HS-27A (cell line): ENCODE measurements around the gene THADA.
"Not testable (repeated sequence)": the region's sequence is repeated elsewhere in the genome, so short reads cannot be mapped to it uniquely, and the experiment has no call there.

Experiments
- DNase-seq: peaks from one replicate; pipeline ENCODE4 v3.0.0-alpha.2; 2012; ENCODE audit warnings: low read depth, missing footprints

THADA gene

DNA sequence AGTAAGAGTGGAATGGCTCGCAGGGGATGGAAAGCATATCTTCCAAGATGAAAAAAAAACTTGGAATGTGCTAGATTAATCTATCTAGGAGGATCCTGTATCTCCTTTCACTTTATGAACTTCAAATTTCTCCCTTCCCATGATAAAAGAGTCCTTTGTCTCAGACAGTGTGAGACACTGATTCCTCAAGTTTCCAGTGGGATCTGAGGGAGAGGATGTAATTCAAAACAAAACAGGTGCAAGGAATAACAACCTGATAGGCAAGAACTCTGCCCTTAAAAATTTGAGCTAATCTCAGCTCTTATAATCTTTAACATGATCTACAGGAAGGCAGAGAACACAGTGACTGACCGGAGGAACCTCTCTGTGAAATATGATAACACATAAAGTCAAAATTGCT is 207.5 kb downstream of the THADA start:
- no peak for DNase-seq

DNA sequence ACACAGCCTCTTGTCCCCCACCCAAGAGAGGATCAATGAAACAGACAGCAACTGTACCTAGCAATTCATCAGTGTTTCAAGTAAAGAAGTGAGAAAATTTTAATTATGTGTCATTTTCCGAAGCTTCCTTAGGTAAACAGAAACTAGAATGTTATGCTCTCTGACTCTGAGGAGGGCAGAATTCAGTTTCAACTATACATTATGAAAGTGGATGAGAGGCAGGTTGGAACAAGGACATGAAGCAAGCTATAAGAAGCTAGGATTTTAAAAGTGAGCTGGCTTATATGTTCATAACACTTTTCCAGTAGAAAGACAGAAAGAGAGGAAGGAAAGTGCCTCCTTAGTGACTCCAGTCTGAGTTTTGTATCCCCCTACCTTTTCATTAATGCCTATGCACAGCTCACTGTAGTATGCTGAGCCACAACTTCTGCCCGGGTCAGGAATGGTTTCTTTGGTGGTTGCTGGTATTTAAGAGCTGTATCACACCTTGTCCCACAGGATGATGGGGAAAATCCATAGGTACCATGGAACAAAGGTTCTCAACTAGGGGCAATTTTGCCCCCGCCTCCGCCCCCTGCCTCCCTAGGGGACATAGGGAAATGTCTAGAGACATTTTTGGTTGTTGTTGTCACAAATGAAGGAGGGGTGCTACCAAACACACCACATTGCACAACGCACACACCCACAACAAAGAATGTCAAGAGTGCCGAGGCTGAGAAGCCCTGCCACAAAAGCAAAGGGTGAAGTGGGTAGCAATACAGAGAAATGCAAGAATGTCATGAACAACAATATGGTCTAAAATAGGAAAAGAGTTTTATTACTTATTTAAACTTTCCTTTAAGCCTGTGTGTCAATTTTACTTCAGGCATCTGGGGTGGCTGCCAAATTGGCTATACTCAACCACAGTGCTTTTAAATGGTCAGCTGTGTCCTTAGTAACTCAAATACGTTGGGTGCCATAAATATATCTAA is 208.5 kb downstream of the THADA start:
- DNase-seq = no peak

DNA sequence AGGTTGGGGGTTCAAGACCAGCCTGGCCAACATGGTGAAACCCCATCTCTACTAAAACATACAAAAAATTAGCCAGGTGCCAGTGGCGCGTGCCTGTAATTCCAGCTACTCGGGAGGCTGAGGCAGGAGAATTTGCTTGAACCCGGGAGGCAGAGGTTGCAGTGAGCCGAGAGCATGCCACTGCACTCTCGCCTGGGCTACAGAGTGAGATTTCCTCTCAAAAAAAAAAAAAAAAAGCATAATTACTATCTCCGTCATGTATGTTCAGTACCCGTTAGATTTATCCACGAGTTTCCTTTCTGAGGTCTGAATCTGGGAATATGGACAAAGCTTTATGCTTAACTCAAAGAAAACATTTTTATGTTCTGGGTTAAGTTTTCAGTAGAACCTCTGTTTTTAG is 209.2 kb downstream of the THADA start:
- not testable (repeated sequence) for DNase-seq

DNA sequence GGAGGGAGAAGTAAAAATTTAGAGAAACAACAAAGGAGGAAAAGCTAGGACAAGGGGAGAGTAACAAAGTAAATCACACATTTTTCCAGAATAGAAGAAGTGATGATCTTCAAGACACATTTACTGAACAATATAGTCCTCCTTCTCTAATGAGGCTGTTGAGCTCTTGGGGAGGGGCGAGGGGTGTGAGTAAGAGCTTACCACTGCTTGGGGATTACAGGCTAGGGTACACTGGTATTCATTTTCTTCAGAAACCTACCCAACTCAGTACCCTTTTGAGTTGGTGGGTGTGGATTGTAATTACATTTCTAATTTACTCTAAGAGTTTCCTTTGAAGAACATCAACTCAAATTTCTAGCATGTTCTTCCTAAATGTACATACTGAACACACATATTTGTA is 211.7 kb downstream of the THADA start:
- no peak for DNase-seq

DNA sequence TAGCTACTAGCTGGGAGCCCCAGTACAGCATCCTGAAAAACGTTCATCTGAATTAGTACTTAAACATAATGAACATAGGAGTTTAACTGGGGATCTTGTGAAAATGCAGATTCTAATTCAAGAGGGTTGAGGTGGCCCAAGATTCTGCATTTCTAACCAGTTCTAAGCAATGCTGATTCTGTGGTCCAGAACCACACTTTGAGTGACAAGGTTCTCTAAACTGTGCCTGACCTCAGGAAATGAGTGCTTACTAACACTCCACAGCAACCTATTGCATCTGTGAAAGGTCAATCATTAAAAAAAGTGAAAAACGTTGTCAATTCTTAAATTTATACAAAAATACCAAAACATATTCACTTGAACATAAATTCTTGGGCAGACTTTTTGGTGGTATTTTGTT is 212.3 kb downstream of the THADA start:
- DNase-seq = no peak

DNA sequence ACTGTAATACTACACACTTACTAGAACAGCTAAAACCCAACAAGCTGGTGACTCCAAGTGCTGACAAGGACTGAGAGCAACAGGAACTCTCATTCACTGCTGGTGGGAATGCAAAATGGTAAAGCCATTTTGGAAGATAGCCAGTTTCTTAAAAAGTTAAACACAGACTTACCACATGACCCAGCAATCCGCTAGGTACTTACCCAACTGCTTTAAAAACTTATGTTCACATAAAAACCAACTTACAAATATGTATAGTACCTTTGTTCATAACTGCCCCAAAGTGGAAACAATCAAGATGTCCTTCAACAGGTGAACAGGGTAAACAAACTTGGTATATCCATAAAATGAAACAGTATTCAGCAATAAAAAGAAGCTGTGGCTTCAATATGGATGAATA is 216.3 kb downstream of the THADA start:
- DNase-seq = no peak

DNA sequence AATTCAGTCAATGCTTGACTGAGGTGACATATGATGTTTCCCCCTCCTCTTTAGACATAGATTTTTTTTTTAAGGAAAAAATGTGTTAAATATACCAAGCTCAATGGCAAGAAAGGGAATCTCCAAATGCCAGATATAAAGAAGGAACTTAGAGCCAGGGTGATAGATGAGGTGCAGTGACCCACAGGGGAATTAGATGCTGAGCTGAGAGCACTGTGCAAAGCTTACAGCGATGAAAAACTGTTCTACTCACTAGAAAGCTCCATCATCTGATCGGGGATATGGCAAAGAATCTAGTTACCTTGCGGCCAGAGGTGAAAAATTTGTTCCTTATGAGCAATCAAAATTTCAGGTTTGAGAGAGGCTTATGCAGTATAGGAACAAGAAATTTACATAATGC is 218.5 kb downstream of the THADA start:
- DNase-seq = no peak

DNA sequence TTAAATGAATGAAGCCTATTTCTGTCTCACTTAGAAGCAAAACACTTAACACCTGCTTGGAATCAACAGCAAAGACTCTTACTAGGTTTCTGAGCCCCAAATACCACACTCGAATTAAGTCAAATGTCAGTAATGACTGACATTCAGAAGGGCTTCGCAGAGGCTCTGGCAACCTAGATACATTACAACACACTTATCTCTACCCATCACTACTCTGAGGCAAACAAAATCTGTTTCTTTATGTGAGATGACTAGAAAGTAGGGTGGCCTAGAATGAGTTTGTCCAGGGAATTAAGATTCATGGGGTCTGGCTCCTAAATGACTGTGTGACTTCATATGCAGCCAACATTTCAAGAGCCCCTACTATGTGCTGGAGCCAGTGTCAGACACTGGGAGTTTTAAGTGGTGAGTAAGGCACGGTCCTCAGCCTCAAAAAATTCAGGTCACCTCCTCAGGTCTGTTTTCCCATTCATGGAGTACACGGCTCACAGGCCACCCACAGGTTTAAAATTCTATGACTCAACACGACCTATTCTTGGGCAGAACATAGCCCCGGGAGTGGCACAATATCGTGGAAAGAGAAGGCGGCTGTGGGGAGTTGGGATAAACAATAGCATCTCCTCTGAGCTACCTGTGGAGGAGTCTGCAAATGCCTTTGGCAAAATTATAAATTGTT is 219.2 kb downstream of the THADA start:
- no peak for DNase-seq

DNA sequence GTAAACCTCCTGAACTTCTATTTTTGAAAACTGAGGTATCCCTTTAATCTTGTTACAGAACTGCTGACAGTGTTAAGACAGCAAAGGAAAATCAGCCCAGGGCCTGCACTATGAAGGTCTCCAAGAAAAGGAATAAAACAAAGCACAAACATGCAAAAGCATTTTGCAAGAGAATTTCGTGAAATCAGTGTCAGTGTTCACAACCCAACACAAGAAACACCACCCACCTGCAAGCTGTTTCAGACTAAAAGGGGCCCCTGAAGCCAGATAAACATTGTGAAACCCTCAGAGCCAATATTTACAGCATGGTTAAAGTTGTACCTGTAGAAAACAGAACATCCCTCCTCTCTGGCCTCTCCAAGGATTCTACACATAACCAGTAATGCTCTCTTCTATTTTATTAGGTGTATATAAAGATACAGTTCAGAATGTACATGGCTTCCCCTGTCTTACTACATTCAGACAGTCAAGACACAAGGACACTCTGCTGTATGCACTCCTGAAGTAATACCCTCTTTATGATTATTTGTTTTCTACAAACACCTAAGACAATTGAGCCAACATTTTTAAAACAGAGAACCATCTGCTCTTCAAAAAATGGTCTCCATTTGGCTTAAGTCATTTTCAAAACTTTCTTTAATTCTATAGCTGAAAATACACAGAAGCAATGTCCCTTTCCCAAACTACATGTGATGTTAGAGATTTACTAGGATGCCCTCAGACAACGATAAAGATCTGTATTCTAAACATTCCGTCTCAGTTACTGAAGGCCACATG is 219.9 kb downstream of the THADA start:
- DNase-seq = no peak

DNA sequence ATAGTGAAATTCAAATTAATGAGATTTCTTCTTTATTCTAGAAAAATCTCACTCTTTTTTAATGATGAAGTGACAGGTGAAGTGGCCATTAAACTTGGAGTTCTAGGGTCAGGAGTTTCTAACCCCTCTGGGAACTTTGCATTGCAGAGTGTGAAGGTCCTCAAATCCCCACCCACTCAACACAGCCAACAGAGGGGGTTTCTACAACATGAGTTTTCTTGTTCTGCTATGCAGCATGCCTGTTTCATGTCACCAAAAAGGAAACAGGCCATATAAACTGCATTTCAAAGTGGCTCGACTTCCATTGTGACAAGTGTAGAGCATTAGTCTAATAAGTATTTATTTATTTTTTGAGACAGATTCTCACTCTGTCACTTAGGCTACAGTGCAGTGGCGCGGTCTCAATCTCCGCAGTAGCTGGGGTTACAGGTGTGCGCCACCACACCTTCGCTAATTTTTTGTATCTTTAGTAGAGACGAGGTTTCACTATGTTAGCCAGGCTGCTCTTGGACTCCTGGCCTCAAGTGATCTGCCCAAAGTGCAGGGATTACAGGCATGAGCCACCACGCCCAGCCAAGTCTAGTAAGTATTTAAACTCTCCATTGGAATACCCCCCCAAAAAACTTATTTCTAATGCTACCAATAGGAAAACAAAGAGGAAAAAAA is 223.3 kb downstream of the THADA start:
- DNase-seq = no peak

DNA sequence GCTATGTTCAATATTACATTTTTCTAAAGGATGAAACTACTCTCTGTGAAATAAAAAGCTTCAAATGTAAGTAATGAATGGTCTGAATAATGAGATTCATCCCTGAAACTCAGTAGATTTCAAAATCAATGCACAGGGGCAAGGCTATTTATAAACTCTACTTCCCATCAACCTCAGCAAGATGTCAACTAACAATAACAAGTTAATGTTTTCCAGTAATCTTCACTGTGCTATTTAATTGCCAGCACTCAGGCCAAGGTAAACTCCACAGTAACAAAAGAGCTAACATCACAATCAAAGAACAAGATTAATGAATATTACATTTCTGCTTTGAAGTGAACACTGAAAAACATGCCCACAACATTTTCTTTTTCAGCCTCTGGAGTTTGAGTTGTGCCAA is 225.1 kb downstream of the THADA start:
- no peak for DNase-seq

DNA sequence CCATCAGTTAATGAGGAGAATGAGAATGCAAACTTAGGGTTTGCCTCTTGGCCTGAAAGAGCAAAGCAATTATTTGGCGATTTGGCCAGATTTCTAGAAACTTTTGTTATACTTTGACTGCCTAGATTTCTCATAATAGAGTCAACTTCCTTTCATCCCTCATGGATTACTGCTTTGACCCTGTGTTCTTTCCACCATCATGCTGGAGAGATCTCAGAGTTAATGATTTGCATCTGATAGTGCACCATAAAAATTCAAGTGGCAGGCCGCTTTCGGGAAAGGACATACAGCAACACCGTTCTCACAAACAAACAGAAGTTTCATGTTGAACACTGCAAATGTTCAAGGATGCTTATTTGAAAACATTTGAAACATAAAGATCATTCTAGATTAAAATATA is 225.7 kb downstream of the THADA start:
- no peak for DNase-seq

DNA sequence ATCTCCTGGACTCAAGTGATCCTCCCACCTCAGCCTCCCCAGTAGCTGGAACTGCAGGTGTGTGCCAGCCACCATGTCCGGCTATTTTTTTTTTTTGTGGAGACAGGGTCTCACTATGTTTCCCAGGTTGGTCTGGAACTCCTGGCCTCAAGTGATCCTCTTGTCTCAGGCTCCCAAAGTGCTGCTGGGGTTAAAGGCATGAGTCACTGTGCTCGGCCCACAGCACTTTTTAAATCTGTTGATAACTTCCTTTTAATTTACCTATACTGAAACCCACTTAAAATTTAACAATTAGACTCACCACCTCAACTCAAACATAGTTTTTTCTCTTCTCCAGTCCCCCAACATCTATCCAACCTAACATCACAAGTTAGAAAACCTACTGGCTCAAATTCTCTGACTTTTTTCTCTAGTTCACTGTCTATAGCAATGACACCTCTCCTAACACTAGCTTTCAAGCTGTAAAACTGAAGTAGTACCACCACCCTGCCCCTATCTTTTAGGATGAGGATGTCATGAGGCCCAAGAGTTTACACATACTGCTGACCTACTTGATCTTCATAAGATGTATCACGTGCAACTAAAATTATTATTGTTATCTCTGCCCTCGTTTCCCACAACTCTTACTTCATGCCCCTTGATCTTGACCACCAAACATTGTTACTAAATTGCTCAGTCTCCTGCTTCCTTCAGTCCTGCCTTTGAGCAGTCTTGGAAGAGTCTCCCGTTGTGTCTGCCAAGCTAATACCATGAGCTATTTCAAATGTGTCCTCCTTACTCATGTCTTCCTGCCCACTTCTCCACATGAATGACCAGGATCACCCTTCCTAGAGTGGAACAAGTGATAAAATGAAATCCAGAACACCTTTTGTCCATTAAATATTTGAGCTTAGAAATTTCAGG is 227.1 kb downstream of the THADA start:
- no peak for DNase-seq

DNA sequence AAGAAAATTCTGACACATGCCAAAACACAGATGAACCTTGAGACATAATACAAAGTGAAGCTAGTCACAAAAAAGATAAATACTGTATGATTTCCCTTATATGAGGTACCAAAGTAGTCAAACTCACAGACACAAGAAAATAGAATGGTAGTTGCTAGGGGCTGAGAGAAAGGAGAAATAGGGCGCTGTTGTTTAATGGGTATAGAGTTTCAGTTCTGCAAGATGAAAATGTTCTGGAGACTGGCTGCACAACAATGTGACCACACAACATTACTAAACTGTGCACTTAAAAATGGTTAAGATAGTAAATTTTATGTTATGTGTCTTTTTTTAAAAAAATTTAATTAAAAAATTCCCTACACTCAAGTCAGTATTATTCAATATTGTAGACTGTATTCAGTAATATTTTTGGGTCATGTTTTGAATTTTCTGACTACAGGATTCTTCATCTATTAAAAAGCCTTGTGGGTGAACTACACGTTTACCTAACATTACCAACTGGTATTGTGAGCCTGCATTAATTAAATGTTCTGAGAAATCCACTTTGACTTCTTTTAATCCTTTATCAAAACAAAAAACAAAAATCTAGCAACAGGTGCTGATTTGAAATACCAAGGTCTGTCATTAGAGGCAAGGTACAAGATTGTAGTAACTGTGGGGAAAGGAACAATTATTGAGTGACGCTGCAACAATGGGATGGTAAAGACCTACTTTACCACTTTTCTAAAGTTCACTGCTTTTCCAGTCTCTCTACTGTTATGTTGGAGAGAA is 228.6 kb downstream of the THADA start:
- no peak for DNase-seq

DNA sequence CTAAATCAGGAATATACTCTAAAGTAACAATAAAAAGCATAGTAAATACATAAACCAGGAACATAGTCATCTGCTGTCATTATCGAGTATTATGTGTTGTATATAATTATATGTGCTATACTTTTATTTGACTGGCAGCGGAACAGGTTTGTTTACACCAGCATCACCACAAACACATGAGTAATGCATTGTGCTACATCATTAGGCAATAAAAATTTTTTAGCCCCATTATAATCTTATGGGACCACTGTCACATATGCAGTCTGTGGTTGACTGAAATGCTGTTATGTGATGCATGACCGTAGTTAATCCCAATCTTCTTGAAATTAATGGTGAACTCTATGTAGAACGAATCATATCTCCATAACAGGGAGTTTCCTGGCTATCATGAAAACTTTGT is 232.7 kb downstream of the THADA start:
- no peak for DNase-seq

DNA sequence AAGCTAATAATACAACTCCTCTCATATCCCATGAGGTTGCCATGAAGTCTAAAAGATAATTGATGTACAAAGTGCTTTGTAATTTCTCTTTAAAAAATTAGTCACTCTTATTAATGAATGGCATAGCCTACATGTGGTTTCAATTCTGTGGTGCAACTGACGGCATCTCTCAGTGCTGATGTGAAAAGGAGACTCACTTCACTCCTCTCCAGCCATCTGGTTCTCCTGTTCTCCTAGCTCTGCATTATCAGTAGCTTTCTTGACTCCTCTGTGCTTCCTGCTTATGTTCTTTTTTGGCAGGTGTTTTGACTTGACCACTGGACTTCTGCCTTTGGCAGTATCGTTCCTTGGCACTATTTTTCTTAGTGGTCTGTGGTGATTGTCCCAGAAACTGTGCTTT is 234.6 kb downstream of the THADA start:
- DNase-seq = no peak

DNA sequence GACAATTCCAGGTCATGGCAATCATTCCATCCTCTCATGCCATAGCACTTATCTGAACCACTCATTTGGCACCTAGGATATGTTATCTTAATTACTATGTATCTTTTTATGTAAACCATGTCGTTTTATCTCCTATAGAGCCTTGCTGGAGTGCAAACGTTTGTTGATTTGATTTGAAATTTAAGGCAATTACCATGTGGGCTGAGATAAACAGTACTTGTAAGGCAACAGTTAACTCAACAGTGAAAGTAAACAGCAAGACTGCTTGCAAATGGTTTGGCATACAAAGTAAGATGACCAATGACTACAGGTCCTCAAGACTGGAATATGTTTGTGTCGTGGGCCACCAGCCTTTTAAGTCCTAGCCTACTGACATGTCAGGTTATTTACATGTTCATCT is 235.7 kb downstream of the THADA start:
- DNase-seq = no peak

DNA sequence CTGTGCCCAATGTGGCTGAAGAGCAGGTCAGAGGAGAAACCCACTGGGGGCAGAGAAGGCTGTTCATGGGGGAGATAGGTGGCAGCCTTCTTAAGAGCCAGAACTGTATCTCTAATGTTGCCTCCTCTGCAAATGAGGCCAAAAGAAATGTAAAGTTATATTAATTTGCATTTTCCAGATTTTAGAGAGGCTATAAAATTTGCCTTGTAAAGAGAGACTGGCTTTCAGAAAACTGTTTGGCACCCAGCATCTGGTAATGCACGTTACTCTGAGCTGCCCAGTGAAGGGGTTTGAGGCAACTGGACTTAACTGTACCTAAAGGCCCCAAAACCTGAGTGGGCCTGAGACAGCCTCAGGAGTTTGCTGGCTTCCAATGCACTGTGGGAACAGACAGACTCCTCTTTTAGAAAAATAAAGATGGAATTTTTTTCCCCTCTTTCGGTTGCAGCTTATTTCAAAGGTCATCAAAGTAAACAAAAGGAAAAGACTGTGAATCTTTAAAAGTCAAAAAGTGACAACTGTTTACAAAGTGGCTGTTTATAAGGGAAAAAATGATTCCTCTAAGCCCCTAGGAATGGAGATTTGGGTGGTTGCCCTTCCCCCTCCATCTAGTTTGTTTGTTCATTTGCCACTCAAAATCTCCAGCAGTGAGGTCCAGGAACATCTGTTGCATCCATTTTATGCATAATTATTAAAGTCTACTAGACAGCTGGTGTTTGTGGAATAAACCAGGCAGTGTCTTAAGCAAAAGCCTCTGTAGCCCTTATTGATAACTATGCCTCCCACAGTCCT is 237.2 kb downstream of the THADA start:
- no peak for DNase-seq

DNA sequence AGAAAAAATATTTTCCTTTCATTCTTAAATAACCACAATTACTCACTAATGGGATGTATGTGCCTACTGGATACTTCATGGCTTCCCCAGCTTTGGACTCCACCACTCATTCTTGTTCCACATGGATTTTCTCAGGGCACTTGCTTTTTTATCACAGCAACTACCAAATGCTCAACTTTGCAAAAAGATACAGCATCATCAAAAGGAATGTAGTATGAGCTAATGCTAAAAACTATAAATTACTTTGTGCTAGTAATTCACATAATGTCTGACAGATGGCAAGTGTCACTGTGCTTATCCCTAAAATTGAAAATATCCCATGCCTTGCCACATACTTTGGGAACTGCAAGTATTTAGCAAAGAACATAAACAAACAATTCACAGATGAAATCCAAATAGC is 239.1 kb downstream of the THADA start:
- no peak for DNase-seq

DNA sequence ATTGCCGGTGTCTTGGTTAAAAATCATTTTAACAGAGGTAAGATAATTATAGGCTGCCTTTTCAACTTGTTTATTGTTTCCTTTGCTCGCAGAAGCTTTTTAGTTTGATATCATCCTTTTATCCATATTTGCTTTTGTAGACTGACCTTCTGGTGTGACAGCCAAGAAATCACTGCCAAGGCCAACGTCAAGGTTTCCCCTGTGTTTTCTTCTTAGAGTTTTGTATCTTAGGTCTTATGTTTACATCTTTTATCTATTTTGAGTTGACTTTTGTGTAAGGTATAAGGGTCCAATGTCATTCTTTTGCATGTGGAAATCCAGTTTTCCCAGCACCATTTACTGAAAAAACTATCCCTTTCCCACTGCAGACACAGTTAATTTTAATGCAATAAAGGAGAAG is 240.4 kb downstream of the THADA start:
- no peak for DNase-seq
